Uterus (tissue), 2 donors: ENCODE data around the gene CLEC5A.

Experiments
- POLR2A ChIP-seq, 2 donors: fragments of 450-650 bp; IDR thresholded peaks; one replicate each; pipeline ENCODE4 v1.6.1; 2016; ENCODE audit warnings: antibody characterized with exemption in 2 of 2, mild to moderate bottlenecking in 1 of 2, moderate library complexity in 1 of 2
- TF ChIP-seq, protein P1 (sequence below), 4 experiments: fragments of 200-600 bp in 2 of 4; fragments of 450-650 bp in 2 of 4; sonication (generic) in 2 of 4; IDR thresholded peaks; one replicate each; pipeline ENCODE4 v1.5.1; 2016 to 2019; ENCODE audit warnings: antibody characterized with exemption in 4 of 4, mild to moderate bottlenecking in 2 of 4, moderate library complexity in 1 of 4

DNA sequence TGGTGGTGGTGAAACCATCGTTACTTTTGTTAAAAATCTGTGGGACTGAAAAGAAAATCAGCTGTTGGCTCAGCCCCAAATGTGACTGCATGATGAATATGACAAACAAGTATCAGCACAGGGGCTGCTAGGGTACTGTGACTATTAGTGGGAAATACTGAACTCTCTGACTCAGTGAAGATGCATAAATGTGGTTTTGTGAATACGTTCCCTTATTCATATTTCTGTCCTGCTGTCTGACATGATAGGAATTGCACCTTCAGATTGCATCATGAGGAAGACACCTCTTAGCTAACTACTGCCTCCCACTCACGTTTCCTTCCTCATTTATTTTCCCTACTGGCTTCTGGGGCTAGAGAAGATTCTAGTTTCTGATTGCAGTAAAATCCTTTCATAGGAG lies 1.4 kb downstream of the CLEC5A start:
- TF ChIP-seq, protein P1, sequence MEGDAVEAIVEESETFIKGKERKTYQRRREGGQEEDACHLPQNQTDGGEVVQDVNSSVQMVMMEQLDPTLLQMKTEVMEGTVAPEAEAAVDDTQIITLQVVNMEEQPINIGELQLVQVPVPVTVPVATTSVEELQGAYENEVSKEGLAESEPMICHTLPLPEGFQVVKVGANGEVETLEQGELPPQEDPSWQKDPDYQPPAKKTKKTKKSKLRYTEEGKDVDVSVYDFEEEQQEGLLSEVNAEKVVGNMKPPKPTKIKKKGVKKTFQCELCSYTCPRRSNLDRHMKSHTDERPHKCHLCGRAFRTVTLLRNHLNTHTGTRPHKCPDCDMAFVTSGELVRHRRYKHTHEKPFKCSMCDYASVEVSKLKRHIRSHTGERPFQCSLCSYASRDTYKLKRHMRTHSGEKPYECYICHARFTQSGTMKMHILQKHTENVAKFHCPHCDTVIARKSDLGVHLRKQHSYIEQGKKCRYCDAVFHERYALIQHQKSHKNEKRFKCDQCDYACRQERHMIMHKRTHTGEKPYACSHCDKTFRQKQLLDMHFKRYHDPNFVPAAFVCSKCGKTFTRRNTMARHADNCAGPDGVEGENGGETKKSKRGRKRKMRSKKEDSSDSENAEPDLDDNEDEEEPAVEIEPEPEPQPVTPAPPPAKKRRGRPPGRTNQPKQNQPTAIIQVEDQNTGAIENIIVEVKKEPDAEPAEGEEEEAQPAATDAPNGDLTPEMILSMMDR (IDR thresholded peaks at IDR 0.05), result no peak
- TF ChIP-seq POLR2A (IDR thresholded peaks at IDR 0.05), result no peak
